ENCODE data around the gene PIK3R4.

Gene PIK3R4

DNA sequence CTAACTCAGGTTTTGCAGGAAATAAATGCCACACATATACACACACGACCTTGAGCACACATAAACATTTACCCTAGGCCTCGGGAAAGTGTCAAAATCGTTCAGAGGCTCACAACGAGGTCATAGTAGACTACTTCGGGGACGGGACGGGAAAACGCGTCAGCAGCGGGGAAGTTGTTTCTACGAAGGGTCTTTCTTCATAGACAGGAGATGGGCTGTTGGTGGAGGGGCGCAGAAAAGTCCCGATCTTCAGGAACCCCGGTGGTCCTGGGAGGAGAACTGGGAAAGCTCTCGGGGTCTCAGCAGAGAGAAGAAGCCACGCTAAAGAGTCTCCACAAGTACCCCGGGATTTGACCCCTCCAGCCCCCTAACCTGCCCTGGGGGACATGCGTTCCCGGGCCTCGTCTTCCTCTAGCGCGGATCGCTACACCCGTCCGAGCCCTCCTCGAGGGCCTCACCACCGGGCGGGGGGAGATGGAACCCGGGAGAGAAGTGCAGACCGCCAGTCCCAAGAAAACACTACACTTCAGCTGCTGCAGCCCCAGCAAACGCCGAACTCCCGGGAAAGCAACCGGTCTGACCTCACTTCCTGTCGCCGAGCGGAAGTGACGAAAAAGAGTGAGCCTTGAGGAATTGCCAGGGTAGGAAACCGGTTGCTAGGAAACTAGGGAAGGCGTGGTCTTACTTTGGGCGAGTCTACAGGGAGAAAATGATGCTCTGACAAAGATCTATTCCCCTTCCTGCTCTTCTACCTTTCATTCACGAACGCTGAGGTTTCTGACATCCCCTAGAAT lies at the start of gene PIK3R4:
Gene PIK3R4 (minus strand): TSS at position 584 of the 794 bp plus-strand sequence. CDS start 1,611 bp downstream, outside the sequence.
- DNase-seq (ENCODE audit: low read depth in 1 of 2, low spot score in 1 of 2) = peak; percentile 78 to 98
- in situ Hi-C loops (cut with HindIII; ENCODE audit: low pct_unique_long_range_greater_than_20kb, low sequenced_read_pairs) = no loop called here
- TF ChIP-seq JUND (IDR thresholded peaks at IDR 0.05; ENCODE audit: low read depth) = no peak

DNA sequence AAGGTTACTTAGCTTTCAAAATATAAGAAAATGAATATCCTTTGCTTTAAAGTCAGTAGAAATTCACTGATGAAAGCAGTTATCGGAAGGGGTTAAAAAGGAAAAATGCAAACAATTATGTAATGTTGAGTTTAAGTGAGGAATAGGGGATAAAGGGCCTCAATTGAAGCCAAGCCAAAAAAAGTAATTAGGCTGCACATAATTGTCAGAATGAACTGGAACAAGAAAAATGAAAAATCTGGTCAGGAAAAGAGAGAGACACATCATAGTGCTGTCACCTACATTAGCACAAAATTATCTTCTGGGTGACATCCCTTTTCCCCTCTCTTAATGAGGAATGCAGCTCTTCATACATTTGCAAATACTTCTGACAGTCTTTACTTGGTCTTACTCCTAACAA lies 48.8 kb upstream of the PIK3R4 start:
- no peak for DNase-seq (ENCODE audit: low read depth in 1 of 2, low spot score in 1 of 2)
- in situ Hi-C loops (cut with HindIII; ENCODE audit: low pct_unique_long_range_greater_than_20kb, low sequenced_read_pairs) = no loop called here
- no peak for TF ChIP-seq JUND (IDR thresholded peaks at IDR 0.05; ENCODE audit: low read depth)

DNA sequence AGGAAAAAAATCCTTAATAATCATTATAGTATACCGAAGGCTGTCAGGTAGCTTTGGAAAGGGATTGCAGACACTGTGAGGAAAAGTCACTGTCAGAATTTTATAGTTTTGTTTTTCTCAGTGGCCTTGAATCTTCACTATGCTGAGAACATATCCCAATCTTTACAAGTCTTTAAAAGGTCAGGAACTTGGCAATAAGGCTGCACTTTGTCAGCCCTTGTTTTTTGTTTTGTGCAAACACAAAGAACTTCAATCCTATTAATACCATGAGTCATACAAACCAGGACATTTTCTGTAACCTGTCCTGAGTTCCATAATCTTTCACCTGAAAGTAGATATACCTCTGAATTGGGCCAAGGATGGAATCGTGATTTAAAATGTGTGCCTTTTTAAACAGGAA lies 45.6 kb upstream of the PIK3R4 start:
- in situ Hi-C loops (cut with HindIII; ENCODE audit: low pct_unique_long_range_greater_than_20kb, low sequenced_read_pairs) = no loop called here
- no peak for TF ChIP-seq JUND (IDR thresholded peaks at IDR 0.05; ENCODE audit: low read depth)
- DNase-seq (ENCODE audit: low read depth in 1 of 2, low spot score in 1 of 2) = no peak

DNA sequence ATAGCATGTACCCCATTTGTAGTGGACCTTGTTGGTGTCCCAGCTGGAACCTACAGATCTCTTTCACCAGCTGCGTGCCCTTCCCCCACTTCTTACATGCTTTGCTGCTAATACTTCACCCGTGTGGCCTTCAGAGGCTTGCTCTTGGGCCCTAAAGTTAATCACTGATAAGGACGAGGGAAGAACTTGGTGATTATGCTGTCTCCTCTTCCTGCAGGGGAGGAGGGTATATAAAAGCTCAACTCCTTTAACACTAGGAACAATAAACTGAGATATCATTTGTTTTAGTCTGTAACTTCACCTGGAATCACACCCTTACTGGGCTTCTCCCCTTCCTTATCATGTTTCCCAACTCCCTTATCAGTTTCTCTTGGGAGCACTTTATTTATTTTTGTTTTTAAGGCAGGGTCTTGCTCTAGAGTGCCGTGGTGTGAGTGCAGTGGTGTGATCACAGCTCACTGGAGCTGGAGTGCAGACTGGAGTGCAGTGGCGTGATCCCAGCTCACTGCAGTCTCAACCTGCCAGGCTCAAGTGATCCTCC lies 43.2 kb upstream of the PIK3R4 start:
- DNase-seq (ENCODE audit: low read depth in 1 of 2, low spot score in 1 of 2) = no peak
- in situ Hi-C loops (cut with HindIII; ENCODE audit: low pct_unique_long_range_greater_than_20kb, low sequenced_read_pairs) = no loop called here

DNA sequence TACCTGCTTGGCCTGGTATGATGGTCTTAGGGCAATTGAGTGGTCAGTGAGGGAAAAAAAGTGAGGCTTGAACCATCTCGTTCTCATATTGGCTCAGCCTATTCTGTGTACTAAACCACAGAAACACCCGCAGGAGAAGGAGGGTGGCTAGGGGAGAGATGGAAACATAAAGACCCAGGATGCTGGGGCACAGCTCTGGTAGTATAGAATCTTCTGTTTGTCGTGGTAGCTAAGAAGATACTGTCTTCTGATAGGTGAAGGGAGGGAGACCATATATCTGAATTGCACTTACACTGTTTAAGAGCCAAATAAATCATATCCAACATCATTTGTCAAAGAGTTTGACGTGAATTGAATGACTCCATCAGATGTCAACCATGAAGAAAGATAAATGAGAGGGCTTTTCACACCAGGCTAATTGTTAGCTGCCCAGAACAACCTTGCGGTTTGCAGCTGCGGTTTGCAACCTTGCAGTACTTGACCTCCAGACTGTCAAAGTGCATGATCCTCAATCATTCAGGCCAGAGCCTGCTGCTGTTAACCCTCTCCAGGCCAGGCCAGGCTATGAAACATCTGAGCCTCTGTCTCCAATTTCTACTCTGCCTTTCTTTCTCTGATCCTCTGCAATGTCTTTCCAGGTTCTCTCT lies 40.9 kb upstream of the PIK3R4 start:
- no peak for TF ChIP-seq JUND (IDR thresholded peaks at IDR 0.05; ENCODE audit: low read depth)
- in situ Hi-C loops (cut with HindIII; ENCODE audit: low pct_unique_long_range_greater_than_20kb, low sequenced_read_pairs) = no loop called here
- DNase-seq (ENCODE audit: low read depth in 1 of 2, low spot score in 1 of 2) = no peak

More for the DNA sequence above, 43.2 kb upstream of the PIK3R4 start:
- no peak for TF ChIP-seq JUND (IDR thresholded peaks at IDR 0.05; ENCODE audit: low read depth)

DNA sequence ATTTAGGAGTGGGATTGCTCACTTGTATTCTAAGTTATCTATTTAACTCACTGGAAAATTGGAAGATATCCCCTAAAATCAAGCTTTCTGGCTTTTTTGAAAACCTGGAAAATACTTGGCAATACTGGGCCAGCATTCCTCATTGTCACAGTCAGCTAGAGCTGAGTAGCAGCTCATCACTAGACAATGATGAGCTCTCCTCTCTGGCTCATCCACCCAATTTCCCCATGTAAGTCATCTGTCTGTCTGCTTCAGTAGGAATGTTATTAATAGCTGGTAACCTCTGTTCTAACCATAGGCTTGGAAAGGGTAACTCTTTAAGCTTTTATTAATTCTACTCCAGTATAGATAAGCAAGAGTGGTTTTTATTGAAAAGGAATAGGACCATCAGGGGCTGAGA lies 39.7 kb upstream of the PIK3R4 start:
- no peak for TF ChIP-seq JUND (IDR thresholded peaks at IDR 0.05; ENCODE audit: low read depth)
- in situ Hi-C loops (cut with HindIII; ENCODE audit: low pct_unique_long_range_greater_than_20kb, low sequenced_read_pairs) = no loop called here
- no peak for DNase-seq (ENCODE audit: low read depth in 1 of 2, low spot score in 1 of 2)

DNA sequence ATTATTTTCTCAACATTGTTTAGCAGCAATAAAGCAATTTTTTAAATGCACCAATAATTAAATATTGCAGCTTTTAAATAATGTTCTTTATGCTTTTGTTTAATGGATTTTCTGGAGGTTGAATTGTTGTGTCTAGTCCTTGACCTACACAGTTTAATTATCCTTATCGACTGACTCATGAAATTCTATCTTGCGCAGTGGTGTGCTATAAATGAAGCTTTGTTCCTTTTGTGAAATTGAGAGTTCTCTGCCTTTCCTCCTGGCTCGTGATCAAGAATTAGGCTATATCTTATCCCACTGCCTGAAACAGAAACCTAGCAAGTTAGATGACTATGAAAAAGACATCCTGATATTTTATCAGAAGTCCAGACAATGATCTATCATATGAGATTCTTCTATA lies 37.0 kb upstream of the PIK3R4 start:
- no peak for TF ChIP-seq JUND (IDR thresholded peaks at IDR 0.05; ENCODE audit: low read depth)
- in situ Hi-C loops (cut with HindIII; ENCODE audit: low pct_unique_long_range_greater_than_20kb, low sequenced_read_pairs) = no loop called here
- DNase-seq (ENCODE audit: low read depth in 1 of 2, low spot score in 1 of 2) = no peak

DNA sequence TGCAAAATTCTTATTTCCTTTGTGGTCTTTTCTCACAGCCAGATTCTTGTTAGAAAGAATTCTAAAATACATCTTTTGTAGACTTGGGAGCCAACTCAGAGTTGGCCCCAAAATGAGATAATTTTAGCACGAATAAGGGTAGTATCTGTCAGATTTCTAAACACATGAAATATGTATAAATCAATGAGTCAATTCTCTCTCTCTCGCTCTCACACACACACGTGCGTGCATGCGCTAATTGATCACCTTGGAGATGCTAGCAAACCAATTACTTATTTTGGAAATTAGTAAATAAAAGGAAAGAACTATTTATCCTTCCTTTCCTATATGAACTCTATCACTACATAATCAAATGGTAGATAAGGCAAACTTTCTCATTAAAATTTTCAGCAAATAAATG lies 32.9 kb upstream of the PIK3R4 start:
- no peak for TF ChIP-seq JUND (IDR thresholded peaks at IDR 0.05; ENCODE audit: low read depth)

DNA sequence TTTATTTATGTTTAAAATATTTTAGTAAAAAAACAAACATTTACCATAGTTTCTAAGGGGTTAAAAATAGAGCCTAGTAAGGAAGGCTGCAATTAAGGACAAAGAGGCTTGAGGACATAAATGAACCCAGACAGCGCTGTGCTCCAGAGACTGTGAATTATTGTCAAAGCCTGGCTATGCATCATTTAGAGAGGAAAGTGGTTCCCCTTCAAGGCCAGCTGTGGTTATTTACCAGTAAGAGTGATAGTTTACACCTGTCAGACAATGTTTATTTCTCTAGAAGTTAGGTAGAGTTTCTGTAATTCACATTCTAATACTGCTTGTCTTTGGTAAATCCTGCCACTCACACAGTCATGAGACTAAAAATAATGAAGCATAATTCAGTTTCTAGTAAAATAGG lies 32.4 kb upstream of the PIK3R4 start:
- TF ChIP-seq JUND (IDR thresholded peaks at IDR 0.05; ENCODE audit: low read depth) = no peak
- in situ Hi-C loops (cut with HindIII; ENCODE audit: low pct_unique_long_range_greater_than_20kb, low sequenced_read_pairs) = no loop called here
- DNase-seq (ENCODE audit: low read depth in 1 of 2, low spot score in 1 of 2) = no peak

More for the DNA sequence above, 32.9 kb upstream of the PIK3R4 start:
- no peak for DNase-seq (ENCODE audit: low read depth in 1 of 2, low spot score in 1 of 2)
- in situ Hi-C loops (cut with HindIII; ENCODE audit: low pct_unique_long_range_greater_than_20kb, low sequenced_read_pairs) = no loop called here

DNA sequence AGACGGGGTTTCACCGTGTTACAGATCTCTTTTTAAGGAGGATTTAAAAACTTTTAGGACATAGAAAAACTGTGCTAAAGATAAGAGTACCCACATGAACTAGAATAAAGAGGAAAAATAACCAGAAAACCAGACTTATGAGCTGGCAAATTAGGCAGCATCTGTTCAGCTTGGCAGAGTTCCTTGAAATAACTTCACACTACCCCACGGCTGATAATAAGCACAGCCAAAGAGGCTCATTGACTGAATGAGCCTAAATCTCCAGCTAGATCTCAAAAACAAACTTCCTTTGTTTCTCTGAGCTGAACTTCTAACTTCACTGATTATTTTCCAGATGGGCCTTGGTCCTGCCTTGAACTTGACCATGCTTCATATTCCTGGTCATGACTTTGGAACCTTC lies 26.7 kb upstream of the PIK3R4 start:
- no peak for TF ChIP-seq JUND (IDR thresholded peaks at IDR 0.05; ENCODE audit: low read depth)
- no peak for DNase-seq (ENCODE audit: low read depth in 1 of 2, low spot score in 1 of 2)
- in situ Hi-C loops (cut with HindIII; ENCODE audit: low pct_unique_long_range_greater_than_20kb, low sequenced_read_pairs) = no loop called here

DNA sequence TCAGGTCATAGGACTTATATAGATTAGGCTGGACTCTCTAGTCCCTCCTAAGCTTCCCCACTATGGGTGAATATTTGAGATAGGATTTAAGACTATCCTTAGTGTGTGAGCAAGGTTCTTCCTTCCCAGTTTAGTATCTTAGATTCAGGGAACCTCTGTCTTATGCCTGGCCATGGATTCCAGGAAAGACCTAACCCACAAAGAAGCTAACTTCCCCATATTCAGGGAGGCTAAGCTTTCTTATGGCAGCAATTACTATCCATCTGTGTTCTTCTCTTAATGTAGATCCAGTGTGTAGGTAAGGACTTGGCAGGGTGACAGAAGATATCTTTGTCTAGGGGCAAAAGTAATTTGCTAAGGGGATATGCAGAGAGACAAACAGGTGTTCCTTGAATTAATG lies 25.5 kb upstream of the PIK3R4 start:
- TF ChIP-seq JUND (IDR thresholded peaks at IDR 0.05; ENCODE audit: low read depth) = no peak
- no peak for DNase-seq (ENCODE audit: low read depth in 1 of 2, low spot score in 1 of 2)
- in situ Hi-C loops (cut with HindIII; ENCODE audit: low pct_unique_long_range_greater_than_20kb, low sequenced_read_pairs) = no loop called here

DNA sequence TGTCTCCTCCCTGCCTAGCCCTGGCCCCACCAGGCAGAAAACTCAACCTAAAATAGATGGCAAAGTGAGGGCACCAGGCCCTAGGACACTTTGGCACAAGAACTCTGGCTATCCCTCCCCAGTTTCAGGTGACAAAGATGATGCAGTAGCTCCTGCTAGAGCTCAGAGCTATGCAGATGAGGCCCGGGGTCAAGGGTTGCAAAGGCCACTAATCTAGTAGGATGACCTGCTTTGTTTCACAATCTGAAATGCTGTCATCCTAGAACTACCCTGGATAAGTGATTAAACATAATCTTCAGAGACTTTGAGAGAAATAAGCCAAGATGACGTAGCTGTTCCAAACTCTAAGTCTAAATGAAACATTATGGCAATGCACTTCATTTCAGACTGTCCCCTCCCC lies 24.0 kb upstream of the PIK3R4 start:
- in situ Hi-C loops (cut with HindIII; ENCODE audit: low pct_unique_long_range_greater_than_20kb, low sequenced_read_pairs) = no loop called here
- DNase-seq (ENCODE audit: low read depth in 1 of 2, low spot score in 1 of 2) = no peak
- no peak for TF ChIP-seq JUND (IDR thresholded peaks at IDR 0.05; ENCODE audit: low read depth)

DNA sequence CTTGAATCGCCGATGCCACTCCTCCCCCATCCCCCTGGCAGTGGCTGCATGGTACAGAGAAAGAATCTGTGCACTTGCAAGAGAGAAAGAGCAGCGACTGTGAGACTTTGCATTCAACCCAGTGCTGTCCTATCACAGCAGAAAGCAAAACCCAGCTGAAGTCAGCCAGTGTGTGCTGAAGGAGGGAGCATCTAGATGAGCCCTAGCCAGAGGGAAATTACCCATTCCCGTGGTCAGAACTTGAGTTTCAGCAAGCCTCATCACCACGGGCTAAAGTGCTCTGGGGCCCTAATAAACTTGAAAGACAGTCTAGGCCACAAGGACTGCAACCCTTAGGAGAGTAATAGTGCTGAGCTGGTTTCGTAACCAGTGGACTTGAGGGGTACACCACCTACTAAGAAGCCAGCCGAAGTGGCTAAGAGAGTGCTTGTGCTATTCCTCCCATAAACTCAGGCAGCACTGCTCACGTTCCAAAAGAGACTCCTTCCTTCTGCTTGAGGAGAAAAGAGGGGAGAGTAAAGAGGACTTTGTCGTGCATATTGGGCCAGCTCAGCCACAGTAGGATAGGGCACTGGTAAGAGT lies 15.2 kb upstream of the PIK3R4 start:
- no peak for DNase-seq (ENCODE audit: low read depth in 1 of 2, low spot score in 1 of 2)
- TF ChIP-seq JUND (IDR thresholded peaks at IDR 0.05; ENCODE audit: low read depth) = no peak
- in situ Hi-C loops (cut with HindIII; ENCODE audit: low pct_unique_long_range_greater_than_20kb, low sequenced_read_pairs) = no loop called here

Measured in T47D (cell line).